ENCODE data around the gene RBM20.

- TF ChIP-seq CTCF (IDR thresholded peaks at IDR 0.05) (no peak), POLR2A (IDR thresholded peaks at IDR 0.05) (no peak)
Observed at GRCh38 chr10:110725801-110726630, 81.9 kb downstream of the RBM20 start.

All from uterus (tissue), 2 donors.